Smooth muscle cell of the pulmonary artery (primary cell): ENCODE data around the gene KLHDC2. TPM values are rescaled to one million over a fixed set of nuclear protein-coding genes. Genes with fewer than 3 reads are reported as not detected.

ENCODE experiments used
- total RNA-seq: library from RNA; depleted of rRNA; stranded (reverse); fragments of >200 nt; gene quantifications from 2 replicates; pipeline ENCODE4 v1.2.3, GENCODE V29; 2014

Gene KLHDC2, protein sequence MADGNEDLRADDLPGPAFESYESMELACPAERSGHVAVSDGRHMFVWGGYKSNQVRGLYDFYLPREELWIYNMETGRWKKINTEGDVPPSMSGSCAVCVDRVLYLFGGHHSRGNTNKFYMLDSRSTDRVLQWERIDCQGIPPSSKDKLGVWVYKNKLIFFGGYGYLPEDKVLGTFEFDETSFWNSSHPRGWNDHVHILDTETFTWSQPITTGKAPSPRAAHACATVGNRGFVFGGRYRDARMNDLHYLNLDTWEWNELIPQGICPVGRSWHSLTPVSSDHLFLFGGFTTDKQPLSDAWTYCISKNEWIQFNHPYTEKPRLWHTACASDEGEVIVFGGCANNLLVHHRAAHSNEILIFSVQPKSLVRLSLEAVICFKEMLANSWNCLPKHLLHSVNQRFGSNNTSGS
- 93.6 and 97.5 TPM in 2 replicates for total RNA-seq

DNA sequence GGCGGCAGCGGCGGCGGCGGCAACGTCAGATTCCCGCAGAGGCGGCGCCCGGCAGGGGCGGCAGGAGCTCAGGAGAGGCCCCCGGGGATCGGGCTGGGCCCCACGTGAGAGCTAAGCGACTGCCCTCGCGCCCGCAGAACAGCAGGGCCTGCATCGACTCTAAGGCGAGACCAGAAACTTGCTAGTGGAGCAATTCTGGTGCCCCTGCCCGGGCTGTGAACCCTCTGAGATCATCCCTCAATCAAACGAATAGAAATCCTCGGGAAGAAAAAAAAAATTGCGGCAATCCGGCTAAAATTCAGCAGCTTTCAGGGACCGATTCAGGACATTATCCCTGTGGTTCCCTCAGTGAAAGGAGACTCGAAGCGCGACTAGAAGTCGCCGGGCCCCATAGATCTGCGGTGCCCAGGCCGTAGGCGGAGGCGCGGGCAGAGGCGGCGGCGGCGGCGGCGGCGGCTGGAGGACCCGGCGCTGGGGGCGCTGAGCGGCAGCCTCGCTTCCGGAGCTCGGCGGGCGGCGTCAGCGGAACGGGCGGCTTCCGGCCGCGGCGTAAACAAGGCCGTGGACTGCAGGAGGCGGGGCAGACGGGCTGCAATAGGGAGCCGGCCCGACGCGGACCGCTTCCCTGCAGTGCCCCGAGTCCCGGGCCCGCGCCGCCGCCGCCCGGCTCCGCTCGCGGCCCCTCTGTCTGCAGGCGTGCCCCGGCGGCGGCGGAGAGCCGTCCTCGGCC is at the start of gene KLHDC2:
TSS of gene KLHDC2 (plus strand) at position 583 of the 730 bp plus-strand sequence. CDS start 316 bp downstream, outside the sequence.

Other genes starting within 250 kb of the KLHDC2 start
- 300 and 418 TPM in 2 replicates for gene RPS29, start 181.8 kb upstream of the KLHDC2 start, total RNA-seq
- gene LRR1, start 169.2 kb upstream of the KLHDC2 start, total RNA-seq = 6.8 and 8.0 TPM in 2 replicates
- 195 and 247 TPM in 2 replicates for gene RPL36AL, start 147.5 kb upstream of the KLHDC2 start, total RNA-seq
- gene MGAT2, start 147.4 kb upstream of the KLHDC2 start, total RNA-seq = 59.7 and 62.3 TPM in 2 replicates
- gene DNAAF2, start 132.9 kb upstream of the KLHDC2 start, total RNA-seq = 6.2 and 7.4 TPM in 2 replicates
- gene POLE2, start 79.9 kb upstream of the KLHDC2 start, total RNA-seq = 2.8 and 5.0 TPM in 2 replicates
- 3.4 and 4.0 TPM in 2 replicates for gene KLHDC1, start 75.0 kb upstream of the KLHDC2 start, total RNA-seq
- gene NEMF, start 84.6 kb downstream of the KLHDC2 start, total RNA-seq = 67.0 and 72.1 TPM in 2 replicates
- gene ARF6, start 124.9 kb downstream of the KLHDC2 start, total RNA-seq = 62.5 and 68.7 TPM in 2 replicates